ENCODE data around the gene PHC3.

- no peak for TF ChIP-seq CTCF (IDR thresholded peaks at IDR 0.05)
- TF ChIP-seq POLR2AphosphoS5 (IDR thresholded peaks at IDR 0.05) = no peak
These were observed 1.2 kb downstream of the PHC3 start for GRCh38 chr3:170180079-170180907.
